NCI-H187 treated with DMSO at 0.1 percent for 48 hours (cell line): ENCODE results near the gene BTNL8.

Experiments used
- DNase-seq: peaks from one replicate; lab custom pipeline; 2025; lab: John Stamatoyannopoulos, UW

Gene BTNL8

DNA sequence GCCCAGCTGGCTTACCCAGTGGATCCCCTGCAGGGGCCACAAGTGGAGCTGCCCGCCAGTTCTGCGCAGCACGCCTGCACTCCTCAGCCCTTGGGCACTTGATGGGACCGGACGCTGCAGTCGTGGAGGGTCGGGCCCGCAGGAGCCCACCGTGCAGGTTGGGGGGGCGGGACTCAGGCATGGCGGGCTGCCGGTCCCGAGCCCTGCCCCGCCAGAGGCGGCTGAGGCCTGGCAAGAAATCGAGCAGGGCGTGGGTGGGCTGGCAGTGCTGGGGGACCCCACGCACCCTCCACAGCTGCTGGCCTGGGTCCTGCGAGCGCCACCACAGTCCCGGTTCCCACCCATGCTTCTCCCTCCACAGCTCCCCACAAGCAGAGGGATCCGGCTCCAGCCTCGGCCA lies 70.4 kb downstream of the BTNL8 start:
- no peak for DNase-seq

DNA sequence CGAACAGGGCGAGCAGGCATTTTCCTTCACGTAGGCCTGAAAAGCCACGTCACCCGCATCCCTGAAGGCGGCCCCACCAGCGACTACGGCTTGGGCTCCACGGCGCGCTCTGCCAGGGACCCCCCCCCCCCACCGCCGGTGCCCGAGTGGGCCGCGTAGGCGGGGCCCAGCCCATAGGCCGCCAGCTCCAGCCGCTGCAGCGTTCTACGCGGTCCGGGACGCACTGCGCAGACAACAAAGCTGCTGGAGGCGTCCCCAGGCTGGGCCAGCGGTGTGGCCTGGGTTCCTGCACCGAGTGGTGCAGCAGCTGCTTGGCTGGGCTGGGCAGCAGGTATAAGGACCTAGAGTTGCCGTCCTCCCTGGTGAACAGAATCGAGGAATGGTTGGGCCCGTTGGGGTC lies 71.4 kb downstream of the BTNL8 start:
- DNase-seq = no peak

DNA sequence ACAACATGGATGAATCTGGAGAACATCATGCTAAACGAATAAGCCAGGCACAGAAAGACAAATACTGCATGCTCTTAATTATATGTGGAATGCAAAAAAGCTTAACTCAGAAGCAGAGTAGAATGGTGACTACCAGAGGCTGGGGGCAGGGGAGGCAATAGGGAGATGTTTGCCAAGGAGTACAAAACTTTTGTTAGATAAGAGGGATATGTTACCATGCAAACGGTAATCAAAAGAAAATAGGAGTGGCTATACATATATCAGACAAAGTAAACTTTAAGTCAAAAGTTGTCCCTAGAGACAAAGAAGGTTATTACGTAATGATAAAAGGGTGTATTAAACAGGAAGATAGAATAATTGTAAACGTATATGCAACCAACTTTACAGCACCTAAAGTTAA lies 71.9 kb downstream of the BTNL8 start:
- DNase-seq = no peak

DNA sequence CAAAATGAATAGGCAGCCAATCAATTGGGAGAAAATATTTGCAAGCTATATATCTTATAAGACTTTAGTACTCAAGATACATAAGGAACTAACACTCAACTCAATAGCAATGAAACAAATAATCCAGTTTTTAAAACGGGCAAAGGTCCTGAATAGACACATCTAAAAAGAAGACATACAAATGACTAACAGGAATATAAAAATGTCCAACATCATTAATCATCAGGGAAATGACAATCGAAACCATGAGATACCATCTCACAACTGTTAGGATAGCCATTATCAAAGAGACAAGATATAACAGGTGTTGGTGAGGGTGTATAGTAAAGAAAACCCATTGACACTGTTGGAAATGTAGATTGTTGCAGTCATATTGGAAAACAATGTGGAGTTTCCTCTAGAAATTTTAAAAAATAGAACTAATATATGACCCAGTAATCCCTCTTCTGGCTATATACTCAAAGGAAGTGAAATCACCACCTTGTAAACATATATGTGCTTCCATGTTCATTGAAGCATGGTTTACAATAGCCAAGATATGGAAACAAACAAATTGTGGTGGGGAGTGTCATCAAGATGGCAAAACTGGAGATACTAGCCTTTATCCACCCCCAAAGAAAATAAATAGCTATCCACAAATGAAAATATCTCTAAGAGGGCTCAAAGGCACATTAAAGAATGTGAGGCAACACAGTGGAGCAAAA lies 75.8 kb downstream of the BTNL8 start:
- DNase-seq = no peak

DNA sequence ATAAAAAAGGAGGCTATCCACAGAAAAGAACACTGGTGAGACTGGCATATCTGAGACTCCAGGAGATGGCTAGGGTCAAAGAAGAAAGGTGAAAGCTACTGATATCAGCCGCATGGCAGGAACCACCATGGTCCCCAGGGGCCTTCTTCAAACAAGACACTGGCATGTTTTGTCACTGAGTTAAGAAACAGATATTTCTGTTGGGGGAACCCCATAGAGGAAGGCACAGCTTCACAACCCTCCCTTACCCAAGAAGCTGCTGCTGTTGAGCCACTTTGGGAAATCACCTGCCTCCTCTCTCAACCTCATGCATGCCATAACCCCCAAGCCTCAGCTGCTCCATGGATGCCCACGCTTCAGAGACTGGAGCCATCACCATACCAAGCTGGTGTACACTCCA lies 76.4 kb downstream of the BTNL8 start:
- DNase-seq = no peak

DNA sequence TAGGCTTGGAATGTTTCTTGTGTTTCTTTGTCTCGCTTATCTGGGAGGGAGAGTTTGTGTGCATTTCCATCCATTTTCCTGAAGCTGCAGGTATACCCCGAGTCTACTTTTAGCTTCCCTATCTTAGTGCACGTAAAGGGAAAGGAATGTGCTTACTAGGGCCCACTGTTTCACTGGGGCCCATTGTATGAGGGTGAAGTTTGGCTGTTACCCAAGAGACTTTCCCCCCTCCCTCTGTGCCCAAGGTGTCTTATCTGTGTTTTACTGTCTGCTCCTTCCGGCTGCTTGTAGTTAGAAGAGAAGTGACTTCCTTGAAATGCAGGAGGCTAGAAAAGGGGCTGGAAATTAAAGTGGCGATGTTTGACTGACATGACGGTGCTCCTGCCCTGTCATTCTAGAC lies 77.6 kb downstream of the BTNL8 start:
- DNase-seq = no peak

DNA sequence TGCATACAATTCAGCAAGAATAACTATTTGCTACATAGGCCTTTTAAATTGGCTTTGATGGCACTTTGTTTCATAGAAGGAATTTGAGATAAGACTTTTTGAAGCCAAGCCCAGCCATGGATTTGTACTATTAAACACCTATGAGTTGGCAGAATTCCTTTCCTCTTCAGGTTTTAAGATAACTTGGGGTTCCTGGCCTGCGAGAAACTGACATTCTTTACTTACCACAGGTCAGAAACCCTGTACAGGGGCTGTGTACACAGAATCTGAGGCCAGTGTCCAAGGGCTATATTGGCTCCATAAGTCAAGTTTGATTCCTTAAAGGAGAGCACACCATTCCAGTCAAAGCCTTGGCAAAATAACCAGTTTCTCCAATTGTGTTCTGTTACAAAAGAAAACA lies 78.9 kb downstream of the BTNL8 start:
- no peak for DNase-seq

DNA sequence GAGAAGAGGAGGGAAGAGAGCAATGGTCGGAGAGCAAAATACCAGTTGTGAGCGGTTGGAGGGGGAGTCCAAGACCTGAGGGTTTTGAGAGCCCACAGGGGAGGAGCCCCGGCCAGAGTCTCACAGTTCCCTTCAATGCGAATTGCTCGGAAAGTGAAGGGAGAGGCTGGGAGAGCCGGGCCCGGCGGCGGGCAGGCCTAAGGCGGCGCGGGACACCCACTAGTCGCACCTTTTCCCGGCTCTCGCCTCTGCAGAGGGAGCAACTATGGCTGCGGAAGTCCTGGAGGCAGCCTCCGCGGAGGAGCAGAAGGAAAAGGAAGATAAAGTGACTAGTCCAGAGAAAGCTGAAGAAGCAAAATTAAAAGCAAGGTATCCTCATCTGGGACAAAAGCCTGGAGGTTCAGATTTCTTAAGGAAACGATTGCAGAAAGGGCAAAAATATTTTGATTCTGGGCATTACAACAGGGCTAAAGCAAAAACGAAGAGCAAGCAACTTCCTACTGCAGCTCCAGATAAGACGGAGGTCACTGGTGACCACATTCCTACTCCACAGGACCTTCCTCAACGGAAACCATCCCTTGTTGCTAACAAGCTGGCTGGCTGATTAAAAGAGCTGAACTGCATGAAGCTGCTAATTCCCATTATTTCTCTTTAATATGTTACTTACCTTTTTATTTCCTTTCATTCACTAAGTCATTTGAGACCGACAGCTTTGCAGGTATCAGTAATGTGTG lies 83.2 kb downstream of the BTNL8 start:
- no peak for DNase-seq

DNA sequence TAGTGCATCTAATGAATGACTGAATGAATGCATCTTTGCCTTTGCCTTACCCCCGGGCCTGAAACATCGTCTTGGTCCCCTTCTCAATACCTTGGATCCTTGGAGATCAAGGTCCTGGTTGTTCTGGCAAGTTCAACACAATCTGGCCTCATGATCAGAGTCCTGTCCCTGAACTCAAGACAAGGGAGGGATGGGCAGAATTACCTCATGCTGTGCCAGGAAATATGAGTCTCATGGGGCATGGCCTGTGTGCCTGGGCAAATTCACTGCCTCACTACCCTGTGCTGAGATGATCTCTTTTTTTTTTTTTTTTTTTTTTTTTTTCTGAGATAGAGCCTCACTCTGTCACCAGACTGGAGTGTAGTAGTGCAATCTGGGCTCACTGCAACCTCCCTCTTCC lies 89.1 kb downstream of the BTNL8 start:
- DNase-seq = no peak

DNA sequence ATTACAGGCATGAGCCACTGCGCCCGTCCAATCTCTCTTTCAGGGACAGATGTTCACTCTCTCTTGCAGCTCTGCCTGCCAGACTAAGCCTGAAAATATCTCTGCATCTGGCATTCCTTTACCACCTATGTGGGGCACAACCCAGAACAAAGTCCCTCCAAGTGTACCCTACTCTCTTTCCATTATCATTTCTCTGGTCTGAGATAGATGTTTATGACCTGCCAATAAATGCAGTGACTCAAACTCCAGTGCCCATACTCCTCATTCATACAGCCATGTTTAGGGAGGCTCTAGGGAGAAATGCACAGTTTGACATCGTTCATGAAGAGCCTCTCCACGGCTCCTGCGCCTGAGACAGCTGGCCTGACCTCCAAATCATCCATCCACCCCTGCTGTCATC lies 89.6 kb downstream of the BTNL8 start, which contains the start of gene BTNL3:
Gene BTNL3 (plus strand): TSS at position 255 of the 400 bp plus-strand sequence. CDS start 183 bp downstream, outside the sequence.
- no peak for DNase-seq

DNA sequence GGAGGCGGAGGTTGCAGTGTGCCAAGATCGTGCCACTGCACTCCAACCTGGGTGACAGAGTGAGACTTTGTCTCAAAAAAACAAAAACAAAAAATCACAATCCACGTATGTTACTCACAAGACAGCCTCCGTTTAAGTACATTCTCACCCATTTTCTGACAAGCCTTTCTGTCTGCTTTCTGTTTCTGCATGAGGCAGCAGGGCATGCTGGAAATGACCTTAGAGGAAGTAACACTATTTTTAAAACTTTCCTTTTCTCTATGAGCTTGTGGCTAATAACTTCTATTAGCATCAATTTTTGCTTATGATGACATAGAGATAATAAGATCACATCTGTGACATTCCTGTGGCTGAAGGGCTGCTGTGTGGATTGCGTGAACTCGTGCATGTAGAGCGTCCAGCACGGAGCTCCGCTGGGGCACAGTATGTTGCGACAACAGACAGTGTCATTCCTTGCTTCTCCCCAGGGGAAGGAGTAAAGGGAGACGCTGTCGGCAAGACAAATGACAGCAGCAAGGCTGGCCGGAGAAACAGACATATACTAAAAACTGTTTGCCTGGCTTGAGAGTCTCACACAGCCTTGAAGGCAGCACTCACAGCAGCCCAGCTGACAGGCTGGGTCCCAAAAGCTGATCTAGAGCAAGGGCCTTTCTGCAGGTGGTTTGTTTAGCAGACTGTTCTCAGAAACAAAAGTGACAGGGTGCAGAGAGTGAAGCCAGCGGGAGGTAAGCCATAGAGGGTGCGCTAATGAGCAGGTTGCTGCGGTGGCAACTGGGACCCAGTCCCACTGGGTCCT lies 91.3 kb downstream of the BTNL8 start:
- DNase-seq = no peak

DNA sequence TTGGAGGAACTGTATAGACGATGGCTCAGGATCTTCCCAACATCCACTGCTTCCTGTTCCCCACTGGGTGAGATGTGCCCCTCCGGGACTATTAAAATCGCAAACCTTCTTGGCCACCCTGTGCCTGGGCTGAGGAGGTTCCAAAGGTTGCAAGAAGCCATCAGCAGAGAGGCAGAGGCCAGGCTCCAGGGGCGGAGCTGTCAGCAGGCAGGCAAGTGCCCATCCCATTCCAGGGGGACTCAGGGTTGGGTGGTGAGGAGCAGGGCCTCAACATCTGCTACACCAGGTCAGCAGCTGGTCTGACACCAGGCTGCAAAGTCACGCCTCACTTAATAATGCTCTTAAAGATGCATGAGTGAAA lies 91.9 kb downstream of the BTNL8 start:
- DNase-seq = no peak
